NCI-H1092 treated with DMSO at 0.1 percent for 48 hours (cell line): ENCODE measurements around the gene MED27.

ENCODE experiments used
- DNase-seq: peaks from one replicate; lab custom pipeline; 2025; lab: John Stamatoyannopoulos, UW

MED27 gene

GRCh38 chr9:131854896-131855613 lies 224.6 kb downstream of the MED27 start:
- DNase-seq = no peak

- no peak for DNase-seq
These were observed 225.3 kb downstream of the MED27 start for GRCh38 chr9:131854334-131854733.

- no peak for DNase-seq
These were observed 226.2 kb downstream of the MED27 start for GRCh38 chr9:131853434-131853833.

GRCh38 chr9:131851414-131851813 lies 228.3 kb downstream of the MED27 start:
- DNase-seq = no peak

GRCh38 chr9:131849391-131849790 lies 230.3 kb downstream of the MED27 start:
- no peak for DNase-seq

- no peak for DNase-seq
These were observed 231.0 kb downstream of the MED27 start for GRCh38 chr9:131848570-131849160.

- DNase-seq = no peak
These were observed 231.9 kb downstream of the MED27 start for GRCh38 chr9:131847665-131848354.

GRCh38 chr9:131845305-131846298 lies 234.1 kb downstream of the MED27 start:
- DNase-seq = no peak

- DNase-seq = no peak
These were observed 234.9 kb downstream of the MED27 start for GRCh38 chr9:131844745-131845118.

- DNase-seq = no peak
These were observed 235.5 kb downstream of the MED27 start for GRCh38 chr9:131843989-131844744.

- DNase-seq = no peak
These were observed 237.8 kb downstream of the MED27 start for GRCh38 chr9:131841765-131842318.

GRCh38 chr9:131840751-131841702 lies 238.6 kb downstream of the MED27 start:
- DNase-seq = no peak

- no peak for DNase-seq
These were observed 239.4 kb downstream of the MED27 start for GRCh38 chr9:131840220-131840619.

- DNase-seq = no peak
These were observed 240.2 kb downstream of the MED27 start for GRCh38 chr9:131839281-131840084.

GRCh38 chr9:131838530-131839280 lies 241.0 kb downstream of the MED27 start:
- no peak for DNase-seq

- no peak for DNase-seq
These were observed 241.8 kb downstream of the MED27 start for GRCh38 chr9:131837836-131838235.

- peak; percentile 22 for DNase-seq
These were observed 242.4 kb downstream of the MED27 start for GRCh38 chr9:131837316-131837715.

GRCh38 chr9:131836607-131837315 lies 242.9 kb downstream of the MED27 start:
- no peak for DNase-seq
